ENCODE results near the gene CMIP.
"Not testable (repeated sequence)": the region's sequence is repeated elsewhere in the genome, so short reads cannot be mapped to it uniquely, and the experiment has no call there.

The CMIP gene

GRCh38 chr16:81719993-81720392, 275.4 kb downstream of the CMIP start:
- no peak for DNase-seq (ENCODE audit: low spot score)

- no peak for DNase-seq (ENCODE audit: low spot score)
Measured at GRCh38 chr16:81720973-81721906, 276.6 kb downstream of the CMIP start.

- DNase-seq (ENCODE audit: low spot score) = peak; percentile 93
Measured at GRCh38 chr16:81723098-81723723, 278.6 kb downstream of the CMIP start.

- no peak for DNase-seq (ENCODE audit: low spot score)
Measured at GRCh38 chr16:81728435-81728834, 283.8 kb downstream of the CMIP start.

GRCh38 chr16:81729451-81729850, 284.8 kb downstream of the CMIP start:
- DNase-seq (ENCODE audit: low spot score) = no peak

- peak; percentile 70 for DNase-seq (ENCODE audit: low spot score)
Measured at GRCh38 chr16:81730090-81731051, 285.8 kb downstream of the CMIP start.

- DNase-seq (ENCODE audit: low spot score) = no peak
Measured at GRCh38 chr16:81731649-81732048, 287.0 kb downstream of the CMIP start.

- no peak for DNase-seq (ENCODE audit: low spot score)
Measured at GRCh38 chr16:81732699-81733098, 288.1 kb downstream of the CMIP start.

GRCh38 chr16:81733295-81733694, 288.7 kb downstream of the CMIP start:
- DNase-seq (ENCODE audit: low spot score) = no peak

- DNase-seq (ENCODE audit: low spot score) = no peak
Measured at GRCh38 chr16:81734632-81735434, 290.2 kb downstream of the CMIP start.

GRCh38 chr16:81737885-81738536, 293.4 kb downstream of the CMIP start:
- peak; percentile 93 for DNase-seq (ENCODE audit: low spot score)

GRCh38 chr16:81738783-81739496, 294.3 kb downstream of the CMIP start:
- DNase-seq (ENCODE audit: low spot score) = peak; percentile 92

GRCh38 chr16:81739503-81739902, 294.9 kb downstream of the CMIP start:
- peak; percentile 49 for DNase-seq (ENCODE audit: low spot score)

GRCh38 chr16:81740169-81740568, 295.6 kb downstream of the CMIP start:
- DNase-seq (ENCODE audit: low spot score) = peak; percentile 88

- DNase-seq (ENCODE audit: low spot score) = not testable (repeated sequence)
Measured at GRCh38 chr16:81741430-81741770, 296.8 kb downstream of the CMIP start.

- DNase-seq (ENCODE audit: low spot score) = no peak
Measured at GRCh38 chr16:81744385-81744784, 299.8 kb downstream of the CMIP start.

GRCh38 chr16:81744911-81745310, 300.3 kb downstream of the CMIP start:
- DNase-seq (ENCODE audit: low spot score) = no peak

- DNase-seq (ENCODE audit: low spot score) = peak; percentile 93
Measured at GRCh38 chr16:81745704-81746558, 301.3 kb downstream of the CMIP start.

GRCh38 chr16:81746566-81746965, 302.0 kb downstream of the CMIP start:
- no peak for DNase-seq (ENCODE audit: low spot score)

All from NAMALWA (cell line).